BLaER1 treated with 17β-estradiol and CSF1 and Interleukin-3, amounts not matched to agents 10 nM and 100 nM (cell line): ENCODE measurements around the gene PER1.
A peak's percentile ranks its signal among the peaks of the same experiment; 100 is the strongest.

Experiments
- H3K27ac ChIP-seq, 11 experiments: shearing (Covaris generic); formaldehyde crosslinking; 2 replicates each; pipeline ENCODE4 v1.8.1; 2022
- H3K27me3 ChIP-seq, 11 experiments: shearing (Covaris generic); formaldehyde crosslinking; 2 replicates each; pipeline ENCODE4 v1.8.1; 2022
- H3K36me3 ChIP-seq, 11 experiments: shearing (Covaris generic); formaldehyde crosslinking; 2 replicates each; pipeline ENCODE4 v1.8.1; 2022
- H3K4me1 ChIP-seq, 10 experiments: shearing (Covaris generic); formaldehyde crosslinking; 2 replicates each; pipeline ENCODE4 v1.8.1; 2022
- H3K4me2 ChIP-seq, 11 experiments: shearing (Covaris generic); formaldehyde crosslinking; 2 replicates each; pipeline ENCODE4 v1.8.1; 2022
- H3K4me3 ChIP-seq, 10 experiments: shearing (Covaris generic); formaldehyde crosslinking; 2 replicates each; pipeline ENCODE4 v1.8.1; 2022
- H3K9ac ChIP-seq, 11 experiments: shearing (Covaris generic); formaldehyde crosslinking; 2 replicates each; pipeline ENCODE4 v1.8.1; 2022
- H3K9me3 ChIP-seq, 11 experiments: shearing (Covaris generic); formaldehyde crosslinking; replicated peaks in 1 of 11; 2 replicates each; pipeline ENCODE4 v1.8.1; 2022
- H4K20me1 ChIP-seq, 11 experiments: shearing (Covaris generic); formaldehyde crosslinking; 2 replicates each; pipeline ENCODE4 v1.8.1; 2022
- Cebpa-rat ChIP-seq, 11 experiments: shearing (Covaris generic); IDR thresholded peaks; 2 replicates each; pipeline ENCODE4 v1.8.1; 2022

Gene PER1

GRCh38 chr17:8124350-8125153 lies 27.7 kb downstream of the PER1 start:
- Histone ChIP-seq H3K9me3 (no peaks in the 10 kb centered on the region), H3K9ac (peak overlapping the region in 10 of 11 experiments; percentile 31 to 75 (median 66); a peak in 12 of 22 replicates), H3K36me3 (no peaks in the 10 kb centered on the region), H3K4me2 (peak overlapping the region; percentile 91 to 100 (median 99)), H3K27ac (no peak overlapping the region; a peak in 1 of 22 replicates), H3K4me1 (peaks cover 42 to 66% (median 54%) of the 10 kb centered on the region in 10 experiments), H3K4me3 (peak overlapping the region; percentile 57 to 79 (median 69)), H4K20me1 (peaks cover 5 to 54% (median 44%) of the 10 kb centered on the region in 11 experiments; a peak in 20 of 22 replicates), H3K27me3 (peaks cover 50 to 90% (median 78%) of the 10 kb centered on the region in 11 experiments)
- no peak for TF ChIP-seq Cebpa-rat (IDR thresholded peaks at IDR 0.05)

GRCh38 chr17:8123695-8124349 lies 28.4 kb downstream of the PER1 start, which contains the start of gene HES7:
Gene HES7 (minus strand): TSS chr17:8124106. CDS start chr17:8124084, 22 bp downstream.
- Histone ChIP-seq H3K9ac (peak within 1 kb of the TSS; percentile 34 to 75 (median 66); a peak in 20 of 22 replicates), H3K4me1 (peaks cover 42 to 66% (median 54%) of the 10 kb centered on the region in 10 experiments), H3K4me2 (peak within 1 kb of the TSS; percentile 91 to 100 (median 99)), H3K4me3 (peak within 1 kb of the TSS; percentile 57 to 79 (median 69)), H4K20me1 (peaks cover 5 to 54% (median 44%) of the 10 kb centered on the region in 11 experiments; a peak in 20 of 22 replicates), H3K27ac (no peak within 1 kb of the TSS), H3K9me3 (no peaks in the 10 kb centered on the region), H3K36me3 (no peaks in the 10 kb centered on the region), H3K27me3 (peaks cover 49 to 83% (median 71%) of the 10 kb centered on the region in 11 experiments)
- TF ChIP-seq Cebpa-rat (IDR thresholded peaks at IDR 0.05): no peak

- Histone ChIP-seq H3K9ac (peak overlapping the region; percentile 34 to 73 (median 53); a peak in 20 of 22 replicates), H3K4me2 (peak overlapping the region; percentile 91 to 100 (median 99)), H4K20me1 (peaks cover 5 to 56% (median 44%) of the 10 kb centered on the region in 11 experiments; a peak in 20 of 22 replicates), H3K36me3 (no peaks in the 10 kb centered on the region), H3K27ac (no peak overlapping the region), H3K4me3 (peak overlapping the region; percentile 57 to 79 (median 69)), H3K9me3 (no peaks in the 10 kb centered on the region), H3K27me3 (peaks cover 45 to 80% (median 69%) of the 10 kb centered on the region in 11 experiments), H3K4me1 (peaks cover 47 to 71% (median 58%) of the 10 kb centered on the region in 10 experiments)
- TF ChIP-seq Cebpa-rat (IDR thresholded peaks at IDR 0.05): no peak
Measured at GRCh38 chr17:8122924-8123694, 29.1 kb downstream of the PER1 start.

DNA sequence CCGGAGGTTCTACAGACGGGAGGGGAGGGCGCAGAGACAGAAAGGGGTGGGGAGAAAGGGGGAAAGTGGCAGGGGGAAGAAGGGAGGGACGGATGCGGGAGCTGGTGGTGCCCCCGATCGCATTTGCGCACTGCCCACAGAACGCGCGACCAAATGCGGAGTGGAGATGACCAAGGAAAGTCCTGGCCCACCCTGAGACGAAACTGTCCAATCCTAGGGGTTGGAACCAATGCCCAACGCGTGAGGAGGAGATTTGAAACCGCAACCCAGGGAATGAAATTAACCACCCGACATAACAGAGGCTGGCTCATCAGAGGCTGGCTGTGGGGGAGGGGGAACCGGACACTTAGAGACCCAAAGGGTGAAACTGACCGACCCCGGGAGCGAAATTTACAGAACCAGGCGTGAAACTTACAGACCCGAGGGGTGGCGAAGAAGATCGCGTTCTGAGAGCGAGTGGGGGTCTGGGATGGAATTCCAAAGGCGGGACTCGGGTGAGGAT lies 29.7 kb downstream of the PER1 start:
- Histone ChIP-seq H3K4me1 (peaks cover 53 to 77% (median 64%) of the 10 kb centered on the region in 10 experiments), H4K20me1 (peaks cover 5 to 58% (median 45%) of the 10 kb centered on the region in 11 experiments; a peak in 20 of 22 replicates), H3K9me3 (no peaks in the 10 kb centered on the region), H3K9ac (peak overlapping the region; percentile 34 to 73 (median 53); a peak in 20 of 22 replicates), H3K27me3 (peaks cover 51 to 80% (median 69%) of the 10 kb centered on the region in 11 experiments), H3K4me3 (peak overlapping the region; percentile 57 to 79 (median 69)), H3K36me3 (no peaks in the 10 kb centered on the region), H3K4me2 (peak overlapping the region; percentile 91 to 100 (median 99)), H3K27ac (no peak overlapping the region)
- TF ChIP-seq Cebpa-rat (IDR thresholded peaks at IDR 0.05): no peak

GRCh38 chr17:8121681-8122421 lies 30.4 kb downstream of the PER1 start:
- peaks cover 55 to 77% (median 64%) of the 10 kb centered on the region in 10 experiments for H3K4me1 ChIP-seq
- no peak overlapping the region for H3K27ac ChIP-seq
- no peaks in the 10 kb centered on the region for H3K36me3 ChIP-seq
- H3K4me3 ChIP-seq: peak overlapping the region; percentile 57 to 79 (median 69)
- no peaks in the 10 kb centered on the region for H3K9me3 ChIP-seq
- no peak for TF ChIP-seq Cebpa-rat (IDR thresholded peaks at IDR 0.05)
- H4K20me1 ChIP-seq: peaks cover 5 to 58% (median 46%) of the 10 kb centered on the region in 11 experiments; a peak in 20 of 22 replicates
- peaks cover 57 to 80% (median 70%) of the 10 kb centered on the region in 11 experiments for H3K27me3 ChIP-seq
- peak overlapping the region; percentile 37 to 73 (median 57); a peak in 20 of 22 replicates for H3K9ac ChIP-seq
- H3K4me2 ChIP-seq: peak overlapping the region; percentile 91 to 100 (median 99)

DNA sequence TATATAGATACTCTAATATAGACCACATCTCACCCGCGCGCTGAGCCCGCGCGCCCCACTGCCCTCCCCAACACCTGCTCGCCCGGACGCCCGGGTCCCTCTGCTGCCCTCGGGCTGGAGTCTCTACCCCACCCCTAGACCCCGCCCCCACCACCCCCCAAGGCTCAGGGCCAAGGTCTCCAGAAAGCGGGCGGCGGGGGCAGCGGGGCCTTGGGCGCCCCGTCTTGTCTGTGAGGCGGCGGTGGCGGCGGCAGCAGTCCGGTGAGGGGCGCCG lies 30.9 kb downstream of the PER1 start:
- Histone ChIP-seq H3K4me2 (peak overlapping the region; percentile 91 to 100 (median 99)), H3K9me3 (no peaks in the 10 kb centered on the region), H4K20me1 (peaks cover 5 to 58% (median 46%) of the 10 kb centered on the region in 11 experiments; a peak in 20 of 22 replicates), H3K9ac (peak overlapping the region in 10 of 11 experiments; percentile 37 to 73 (median 58); a peak in 15 of 22 replicates), H3K36me3 (no peaks in the 10 kb centered on the region), H3K4me3 (peak overlapping the region; percentile 57 to 79 (median 69)), H3K27me3 (peaks cover 62 to 82% (median 74%) of the 10 kb centered on the region in 11 experiments), H3K4me1 (peaks cover 60 to 79% (median 66%) of the 10 kb centered on the region in 10 experiments), H3K27ac (no peak overlapping the region)
- no peak for TF ChIP-seq Cebpa-rat (IDR thresholded peaks at IDR 0.05)

GRCh38 chr17:8120520-8121406 lies 31.4 kb downstream of the PER1 start:
- no peak for TF ChIP-seq Cebpa-rat (IDR thresholded peaks at IDR 0.05)
- peak overlapping the region in 7 of 11 experiments; percentile 1 to 45 (median 12); a peak in 3 of 22 replicates for H3K27ac ChIP-seq

More at GRCh38 chr17:8120520-8121406, 31.4 kb downstream of the PER1 start:
- H3K36me3 ChIP-seq: no peaks in the 10 kb centered on the region
- H4K20me1 ChIP-seq: peaks cover 5 to 59% (median 46%) of the 10 kb centered on the region in 11 experiments; a peak in 20 of 22 replicates
- no peaks in the 10 kb centered on the region for H3K9me3 ChIP-seq
- peaks cover 60 to 79% (median 67%) of the 10 kb centered on the region in 10 experiments for H3K4me1 ChIP-seq
- H3K27me3 ChIP-seq: peaks cover 68 to 85% (median 80%) of the 10 kb centered on the region in 11 experiments
- peak overlapping the region; percentile 91 to 100 (median 99) for H3K4me2 ChIP-seq
- peak overlapping the region; percentile 57 to 79 (median 69) for H3K4me3 ChIP-seq
- peak overlapping the region; percentile 11 to 73 (median 53); a peak in 19 of 22 replicates for H3K9ac ChIP-seq
